GM19099 (cell line): ENCODE data around the gene DCTN3.

Source experiments
- POLR2A ChIP-seq: IDR thresholded peaks from 3 replicates; pipeline ENCODE4 v1.6.1; 2011; ENCODE audit warnings: low read depth; ENCODE audit not compliant: insufficient read length; ENCODE audit errors: extremely low read depth

DCTN3 gene

DNA sequence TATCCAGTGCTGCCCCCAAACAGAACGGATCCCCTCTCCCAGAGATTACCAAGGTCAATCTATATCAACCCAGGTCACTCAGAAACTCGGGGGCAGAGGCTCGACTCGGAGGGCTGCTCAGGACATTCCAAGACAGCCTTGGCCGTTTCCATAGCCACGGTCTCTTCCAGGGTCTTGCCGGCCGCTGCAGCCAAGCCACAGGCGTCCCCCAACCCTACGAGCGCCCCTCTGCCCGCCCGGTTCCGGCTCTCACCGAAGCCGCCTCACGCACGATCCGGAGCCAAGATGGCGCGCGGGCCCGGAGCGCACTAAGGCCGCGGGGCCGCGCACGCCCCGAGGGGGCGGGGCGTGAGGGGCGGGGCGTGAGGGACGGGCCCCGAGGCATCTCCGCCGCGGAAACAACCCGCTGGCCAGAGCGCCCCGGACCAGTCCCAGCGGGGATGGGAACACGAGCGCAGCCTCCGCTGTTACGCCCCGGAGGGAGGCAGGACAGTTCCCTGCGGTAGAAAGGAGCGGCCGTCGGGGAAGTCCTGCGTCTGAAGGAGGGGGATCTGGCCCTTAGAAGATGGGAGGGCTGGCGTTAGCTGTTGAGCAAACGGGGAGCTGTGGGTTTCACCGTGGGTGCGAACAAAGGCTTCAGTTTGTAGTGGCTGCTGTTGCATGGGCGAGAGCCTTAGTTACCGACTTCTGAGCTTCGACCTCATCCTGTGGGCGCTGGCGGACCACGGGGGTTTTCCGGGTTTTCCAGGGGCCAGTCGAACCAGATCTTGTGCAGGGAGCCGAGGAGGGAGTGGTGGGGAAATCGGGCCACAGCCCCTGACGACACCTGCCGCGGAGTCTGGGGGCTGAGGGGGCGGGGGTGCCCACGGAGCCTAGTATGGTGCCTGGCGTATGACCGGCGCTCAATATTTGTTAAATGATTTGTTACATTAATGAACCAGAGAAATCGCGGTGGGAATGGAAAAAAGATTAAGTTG lies 8.2 kb downstream of the DCTN3 start, which contains the start of gene RPP25L:
Gene RPP25L, minus strand, starts transcription at position 287 of the 977 bp plus-strand sequence. CDS start 801 bp downstream, outside the sequence.
- peak; percentile 96 for TF ChIP-seq POLR2A

DNA sequence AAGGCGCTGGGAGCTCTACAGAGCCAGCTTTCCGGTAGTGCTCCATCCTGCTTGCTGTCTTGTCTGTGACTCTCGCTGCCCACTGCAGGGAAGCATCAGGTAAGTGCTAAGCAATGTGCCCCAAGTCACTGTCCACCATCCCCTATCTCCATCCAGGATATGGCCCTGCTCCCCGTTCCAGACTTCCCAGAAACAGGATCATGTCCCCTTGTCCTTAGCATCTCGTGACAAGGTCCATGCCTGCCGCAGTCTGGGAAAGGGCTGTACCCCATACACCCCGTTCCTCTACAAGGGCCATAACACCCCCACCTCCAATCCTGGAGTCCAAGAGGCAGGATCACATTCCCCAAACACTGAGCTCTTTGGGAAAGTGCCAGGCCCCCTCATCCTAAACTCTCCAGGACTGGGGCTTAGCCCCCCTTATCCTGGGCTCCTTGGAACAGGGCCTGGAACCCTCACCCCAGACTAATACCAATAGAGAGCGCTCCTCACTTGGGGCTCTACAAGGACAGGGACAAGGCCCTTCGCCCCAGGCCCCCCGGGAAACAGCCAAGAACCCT lies 9.0 kb downstream of the DCTN3 start:
- no peak for TF ChIP-seq POLR2A

DNA sequence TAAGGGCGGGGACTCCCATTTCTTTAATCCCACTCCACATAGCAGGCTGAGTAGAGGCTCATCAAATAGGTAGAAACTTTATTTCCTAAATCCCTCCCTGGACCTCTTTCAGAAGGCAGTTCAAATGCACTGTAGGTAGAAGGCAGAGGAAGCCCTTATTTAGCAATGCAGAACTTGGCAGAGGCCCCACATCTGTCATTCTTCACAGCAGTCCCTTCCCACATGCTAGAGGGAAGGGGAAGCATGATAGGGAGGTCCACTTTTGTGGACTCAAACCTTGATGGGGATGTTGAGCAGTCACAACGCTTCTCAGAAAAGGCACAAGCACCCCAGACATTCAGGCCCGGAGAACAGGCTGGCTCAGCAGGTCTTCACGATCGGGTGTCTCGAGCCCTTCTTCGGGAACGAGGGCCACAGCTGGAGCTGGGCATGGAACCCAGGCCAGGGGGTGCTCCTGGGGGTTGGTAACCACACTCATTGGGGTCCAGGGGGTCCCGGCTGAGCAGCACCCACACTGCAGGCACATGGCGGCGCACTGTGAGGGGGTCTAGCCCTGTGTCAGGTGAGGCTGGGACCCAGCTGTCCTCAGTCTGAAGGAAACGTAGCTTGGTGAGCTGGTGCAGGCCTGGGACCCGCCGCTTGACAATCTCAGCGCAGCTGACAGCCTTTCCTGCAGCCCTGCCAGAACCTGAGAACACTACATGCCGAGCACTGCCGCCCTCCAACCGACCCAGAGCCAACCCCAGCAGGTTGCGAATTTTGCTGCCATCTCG lies 9.7 kb downstream of the DCTN3 start:
- no peak for TF ChIP-seq POLR2A

DNA sequence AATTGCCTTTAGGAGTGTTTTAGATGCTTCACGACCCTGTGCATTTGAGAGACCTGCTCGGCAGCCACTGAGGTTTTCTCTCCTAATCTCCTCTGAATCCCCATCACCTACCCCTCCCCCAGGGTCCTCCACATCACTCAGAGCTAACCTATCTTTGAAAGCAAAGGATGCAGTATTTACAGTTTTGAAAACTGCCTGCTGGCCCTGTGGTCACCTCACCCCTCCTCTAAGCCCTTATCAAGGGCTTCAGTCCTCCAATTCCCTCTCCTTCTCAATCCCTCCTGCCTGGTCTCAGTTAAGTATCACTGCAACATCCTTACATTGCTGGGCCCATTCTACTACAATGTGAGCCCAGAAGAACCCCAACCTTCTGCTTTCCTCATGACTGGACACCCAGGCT lies 13.0 kb downstream of the DCTN3 start:
- TF ChIP-seq POLR2A = no peak

DNA sequence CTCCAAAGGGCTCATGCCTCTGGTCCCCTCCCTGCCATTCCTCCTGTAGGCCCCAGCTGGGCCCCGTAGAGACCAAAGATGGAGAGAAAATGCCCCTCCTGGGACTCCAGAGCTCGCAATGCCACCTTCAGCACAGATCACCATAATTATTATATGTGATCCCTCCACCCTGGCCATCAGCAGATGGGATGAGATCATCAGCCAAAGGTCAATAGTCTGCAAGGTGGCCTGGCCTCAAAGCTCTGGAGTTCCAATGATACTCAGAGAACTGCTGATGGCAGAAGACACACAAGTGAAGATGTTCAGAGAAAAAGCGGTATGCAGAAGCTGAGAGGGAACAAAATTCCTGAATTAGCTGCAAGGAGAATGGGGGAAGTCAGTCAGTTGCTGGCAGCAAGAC lies 13.4 kb downstream of the DCTN3 start:
- no peak for TF ChIP-seq POLR2A

DNA sequence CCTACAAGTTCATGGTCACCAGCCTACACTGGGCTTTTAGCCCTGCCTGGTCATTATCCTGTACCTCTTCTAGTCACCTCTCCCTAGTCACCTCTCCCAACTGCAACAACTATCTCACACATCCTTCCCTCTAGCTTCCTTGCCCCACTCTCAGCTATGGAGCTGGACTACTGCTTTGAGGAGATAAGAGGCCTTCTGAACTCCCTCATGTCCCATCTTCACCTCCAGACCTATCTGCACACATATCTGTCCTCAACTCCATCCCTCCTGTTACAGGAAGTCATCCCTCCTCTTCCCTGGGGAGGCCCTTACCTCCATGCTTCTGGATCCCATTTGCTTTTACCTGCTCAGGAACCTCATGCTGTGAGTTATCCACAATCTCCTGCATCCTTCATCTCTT lies 14.1 kb downstream of the DCTN3 start:
- TF ChIP-seq POLR2A = no peak

DNA sequence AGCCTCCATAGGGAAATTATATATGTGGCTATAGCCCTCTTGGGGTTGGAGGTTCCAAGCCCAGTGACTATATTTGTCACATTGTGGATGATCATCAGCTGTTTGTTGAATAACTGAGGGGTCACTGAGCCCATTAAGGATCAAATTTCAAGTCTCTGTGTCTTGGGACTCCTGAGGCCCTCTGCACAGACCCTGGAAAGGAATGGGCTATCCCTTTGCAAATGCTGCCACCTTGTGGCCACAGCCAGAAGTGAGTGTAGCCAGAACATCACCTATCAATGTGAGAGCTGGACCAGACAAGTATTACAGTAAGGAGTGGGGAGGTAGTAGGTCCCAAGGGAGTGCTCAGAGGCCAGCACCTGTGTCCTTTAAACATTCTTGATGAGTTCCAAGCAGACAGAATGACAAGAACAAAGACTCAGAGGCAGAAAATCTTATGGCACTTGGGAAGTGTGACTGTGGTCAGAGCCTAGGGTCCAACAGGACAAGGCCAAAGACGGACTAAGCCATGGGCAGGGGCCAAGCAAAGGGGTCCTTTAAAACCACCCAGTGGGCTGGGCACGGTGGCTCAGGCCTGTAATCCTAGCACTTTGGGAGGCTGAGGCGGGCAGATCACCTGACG lies 16.6 kb downstream of the DCTN3 start:
- no peak for TF ChIP-seq POLR2A

DNA sequence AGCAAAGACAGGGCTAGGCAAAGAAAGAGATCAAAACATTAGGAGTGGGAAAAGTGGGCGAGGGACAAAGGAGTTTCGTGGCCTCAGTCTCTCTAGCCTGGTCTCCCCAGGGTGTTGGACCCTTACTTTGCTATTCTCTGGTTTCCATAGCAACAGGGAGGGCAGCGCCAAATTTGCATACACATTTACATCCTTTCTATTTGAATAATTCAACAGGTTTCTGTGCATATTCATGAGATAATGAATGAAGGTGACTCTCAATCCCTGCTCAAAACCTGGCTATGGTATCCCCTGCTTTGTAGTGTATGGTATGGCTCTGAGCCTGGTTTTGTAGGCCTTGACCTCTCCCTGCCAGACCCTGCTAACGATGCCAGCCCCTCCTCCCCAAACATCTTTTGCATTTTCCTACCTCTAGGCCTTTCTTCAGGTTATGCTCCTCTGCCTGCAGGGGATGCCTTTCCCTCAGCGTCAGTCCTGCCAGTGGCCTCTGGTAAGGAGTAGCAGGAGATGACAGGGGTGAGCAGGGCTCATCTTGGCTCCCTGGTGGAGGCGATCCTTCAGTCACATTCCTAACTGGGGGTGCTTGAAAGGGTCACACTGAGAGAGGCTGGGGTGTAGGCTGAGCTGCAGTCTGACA lies 18.2 kb downstream of the DCTN3 start:
- TF ChIP-seq POLR2A = no peak

DNA sequence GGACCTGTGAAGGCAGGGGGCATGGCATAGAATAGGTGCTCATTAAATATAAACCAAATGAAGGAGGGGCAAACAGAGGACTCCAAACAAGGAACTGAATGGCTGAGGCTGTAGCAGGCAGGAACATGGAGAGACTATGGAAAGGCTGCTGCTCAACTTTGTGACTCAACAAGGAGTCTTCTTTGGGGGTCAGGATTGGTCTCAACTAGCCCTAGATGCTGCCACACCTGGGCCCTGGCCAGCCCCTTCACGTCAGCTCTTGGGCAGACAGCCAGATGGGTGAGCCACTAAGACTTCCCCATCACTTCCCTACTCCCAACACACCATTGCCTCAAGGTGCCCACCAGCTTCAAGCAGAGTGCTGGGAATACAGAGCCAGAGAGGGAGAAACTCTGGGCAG lies 19.4 kb downstream of the DCTN3 start:
- no peak for TF ChIP-seq POLR2A

DNA sequence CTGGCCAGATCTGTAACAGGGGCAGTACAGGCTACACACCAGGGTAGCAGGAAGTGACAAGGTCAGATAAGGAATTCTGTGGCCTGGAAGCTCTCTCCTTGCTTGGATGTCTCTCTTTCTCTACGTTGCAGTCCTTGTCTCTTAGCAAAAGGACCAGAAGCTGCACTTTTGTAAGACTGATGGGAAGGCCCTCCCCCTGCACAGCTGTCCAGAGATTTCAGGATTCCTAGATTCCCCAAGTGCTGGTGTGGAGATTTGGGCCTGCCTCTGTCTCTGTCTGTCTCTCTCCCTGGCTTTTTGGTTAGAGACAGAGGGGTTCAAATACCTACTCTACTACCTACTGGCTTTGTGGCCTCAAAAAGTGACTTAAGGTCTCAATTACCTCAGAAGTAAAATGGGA lies 20.7 kb downstream of the DCTN3 start:
- TF ChIP-seq POLR2A = no peak

DNA sequence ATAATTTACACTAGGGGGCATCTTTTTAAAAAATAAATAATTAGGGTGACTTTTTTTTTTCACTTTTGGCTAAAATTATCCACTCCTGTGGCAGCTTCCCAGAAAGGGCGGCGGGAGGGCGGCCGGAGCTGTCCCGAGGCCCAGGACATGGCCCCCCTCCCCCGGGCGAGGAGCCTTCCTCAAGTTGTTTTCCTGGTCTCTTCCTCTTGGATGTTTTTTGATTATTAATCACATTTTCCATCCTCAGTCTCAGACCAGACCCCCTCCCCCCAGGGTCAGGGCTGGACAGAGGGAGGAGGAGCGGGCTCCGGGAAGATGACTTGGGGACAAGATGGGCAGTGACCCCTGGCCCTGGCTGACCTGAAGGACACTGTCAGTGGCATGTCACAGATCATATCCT lies 26.1 kb downstream of the DCTN3 start:
- TF ChIP-seq POLR2A = no peak

DNA sequence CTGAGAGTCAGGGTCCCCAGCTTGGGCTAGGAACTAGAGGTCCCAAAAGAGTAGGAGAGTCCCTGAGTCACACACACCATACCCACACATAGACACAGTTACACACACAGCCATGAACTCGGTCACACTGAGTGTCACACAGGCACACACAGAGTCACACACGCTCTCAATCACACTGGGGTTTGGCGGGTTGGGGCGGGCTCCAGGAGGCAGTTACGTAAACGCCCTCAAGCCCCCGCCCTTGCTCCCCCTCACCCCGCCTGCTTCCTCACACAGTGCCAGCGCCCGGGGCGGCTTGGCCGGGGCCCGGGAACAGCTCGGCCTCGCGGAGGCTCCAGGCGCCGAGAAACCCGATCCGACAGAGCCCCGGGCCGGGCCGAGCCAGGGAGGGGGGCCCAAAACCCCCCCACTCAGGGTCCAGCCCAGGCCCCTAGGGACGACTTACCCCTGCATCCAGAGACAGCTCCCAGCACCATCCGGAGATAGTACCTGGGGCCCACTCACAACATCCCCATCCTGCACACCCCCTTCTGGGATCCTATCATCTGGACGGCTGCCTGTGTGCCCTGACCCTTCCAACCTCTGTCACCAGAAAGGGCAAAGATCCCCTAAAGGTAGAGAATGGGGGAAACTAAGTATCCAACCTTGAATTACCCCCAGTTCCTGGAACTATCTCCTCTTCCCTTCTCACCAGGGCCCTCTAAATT lies 27.2 kb downstream of the DCTN3 start:
- TF ChIP-seq POLR2A = no peak

DNA sequence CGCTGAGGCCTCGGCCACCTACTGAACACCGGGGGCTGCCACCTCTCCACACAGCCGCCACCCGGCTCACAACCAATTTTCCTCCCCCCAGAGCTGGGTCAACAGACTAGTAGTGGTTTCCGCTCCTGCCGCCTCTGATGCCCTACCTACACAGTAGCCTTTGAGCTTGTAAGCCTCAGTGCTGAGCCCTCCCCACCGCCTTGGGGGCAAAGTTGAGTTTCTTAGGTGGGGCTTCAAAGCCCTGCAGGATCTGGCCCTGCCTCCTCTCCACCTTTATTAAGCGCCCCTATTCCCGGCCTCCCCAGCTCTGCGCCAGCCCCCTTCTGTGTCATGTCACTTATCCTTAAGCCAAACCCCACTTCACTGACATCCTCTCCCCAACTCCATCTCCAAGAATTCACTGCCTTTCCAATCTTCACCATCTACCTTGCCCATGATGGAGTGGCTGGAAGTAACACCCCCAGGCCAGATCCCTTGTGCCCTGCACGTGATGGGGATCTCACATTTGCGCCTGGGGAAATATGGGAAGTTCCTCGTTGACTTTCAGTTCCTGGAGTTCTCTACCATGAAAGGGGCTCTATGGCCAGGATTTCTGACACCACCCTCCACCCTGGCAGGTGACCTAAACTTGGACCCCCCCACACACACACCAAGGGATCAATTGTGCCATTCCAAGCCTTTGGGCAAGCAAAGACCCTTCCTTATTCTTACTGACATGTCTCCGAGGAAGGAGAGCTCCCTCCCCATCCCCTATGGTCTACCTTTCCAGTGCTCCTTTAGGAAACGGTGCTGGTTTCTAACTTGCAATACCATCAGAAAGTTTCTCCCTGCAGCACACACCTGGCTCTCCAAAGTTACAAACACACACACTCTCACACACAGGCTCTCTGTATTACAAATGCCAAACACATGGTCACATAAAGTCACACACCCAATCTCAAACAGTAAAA lies 28.1 kb downstream of the DCTN3 start:
- no peak for TF ChIP-seq POLR2A

DNA sequence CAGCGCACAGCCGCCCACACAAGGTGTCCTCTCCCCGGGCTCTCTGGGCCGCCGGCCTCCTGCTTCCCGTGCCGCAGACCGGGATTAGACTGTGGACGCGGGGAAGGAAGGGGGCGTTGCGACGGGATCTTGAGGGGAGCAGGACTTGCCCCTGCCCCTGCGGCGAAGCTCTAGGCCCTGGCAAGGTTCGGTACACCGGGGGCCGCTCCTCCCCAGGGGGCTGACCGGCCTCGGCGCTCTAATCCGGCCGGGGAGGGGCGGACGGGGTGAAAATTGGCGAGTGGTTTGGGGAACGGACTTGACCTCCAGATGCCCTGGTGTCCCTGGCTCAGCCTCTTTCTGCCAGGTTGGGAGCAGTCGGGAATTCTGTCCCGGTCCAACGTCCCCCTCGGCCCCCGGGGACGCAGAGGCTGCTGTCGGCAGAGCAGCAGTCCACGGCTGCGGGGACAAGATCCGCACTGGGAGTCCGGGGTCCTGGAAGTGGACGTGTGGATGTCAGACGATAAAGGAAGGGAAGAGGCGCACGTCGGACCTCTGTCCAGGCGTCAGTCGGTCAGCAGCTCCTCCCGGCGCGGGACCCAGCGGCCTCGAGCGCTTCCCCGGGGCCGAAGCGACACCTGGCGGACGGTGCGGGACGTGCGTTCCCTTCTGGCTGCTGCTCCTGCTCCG lies 28.9 kb downstream of the DCTN3 start:
- no peak for TF ChIP-seq POLR2A
